HK-2 (cell line): ENCODE data around the gene PYDC1.
"Not testable (repeated sequence)": the region's sequence is repeated elsewhere in the genome, so short reads cannot be mapped to it uniquely, and the experiment has no call there.

Source experiments
- DNase-seq: peaks from one replicate; pipeline ENCODE4 v3.0.0-alpha.2; 2018; ENCODE audit not compliant: unreplicated experiment

Gene PYDC1

DNA sequence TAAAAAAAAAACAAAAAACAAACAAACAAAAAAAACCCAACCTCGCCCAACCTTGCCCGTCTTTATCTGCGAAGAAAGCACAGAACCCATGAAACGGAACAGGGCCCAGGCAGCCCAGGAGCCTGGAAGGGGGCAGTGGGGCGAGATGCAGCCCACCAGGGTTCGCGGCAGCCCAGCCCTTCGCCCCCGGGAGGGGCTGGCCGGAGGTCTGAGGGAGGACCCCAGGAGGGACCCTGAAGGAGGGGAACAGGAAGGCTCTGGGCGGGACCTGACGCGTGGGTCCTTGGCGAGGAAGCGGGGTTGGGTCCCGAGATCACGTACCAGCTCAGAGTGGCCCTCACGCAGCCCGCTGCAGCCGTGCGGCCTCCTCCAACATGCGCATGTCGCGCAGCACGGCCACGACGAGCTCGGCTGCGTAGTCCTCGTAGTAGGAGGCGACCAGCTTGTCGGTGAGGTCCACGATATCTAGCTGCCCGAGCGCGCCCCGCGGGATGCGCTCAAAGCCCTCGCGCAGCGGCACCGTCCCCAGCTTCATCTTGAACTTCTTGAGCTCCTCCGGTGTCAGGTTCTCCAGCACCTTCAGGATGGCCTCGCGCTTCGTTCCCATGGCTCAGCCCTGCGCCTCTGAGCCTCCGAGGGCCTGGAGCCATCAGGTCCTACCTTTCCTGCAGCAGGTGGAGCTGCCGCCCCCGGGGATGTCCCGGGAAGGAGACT, at the start of gene PYDC1:
TSS of gene PYDC1 (minus strand) at position 714 of the 714 bp plus-strand sequence. CDS start at position 607, 107 bp downstream.
- no peak for DNase-seq

- peak; percentile 89 for DNase-seq
These were observed 48.7 kb upstream of the PYDC1 start for GRCh38 chr16:31265329-31266245.

- DNase-seq = no peak
These were observed 45.1 kb upstream of the PYDC1 start for GRCh38 chr16:31262084-31262483.

GRCh38 chr16:31260136-31260931, 43.4 kb upstream of the PYDC1 start:
- no peak for DNase-seq

- no peak for DNase-seq
These were observed 41.4 kb upstream of the PYDC1 start for GRCh38 chr16:31258366-31258765.

DNA sequence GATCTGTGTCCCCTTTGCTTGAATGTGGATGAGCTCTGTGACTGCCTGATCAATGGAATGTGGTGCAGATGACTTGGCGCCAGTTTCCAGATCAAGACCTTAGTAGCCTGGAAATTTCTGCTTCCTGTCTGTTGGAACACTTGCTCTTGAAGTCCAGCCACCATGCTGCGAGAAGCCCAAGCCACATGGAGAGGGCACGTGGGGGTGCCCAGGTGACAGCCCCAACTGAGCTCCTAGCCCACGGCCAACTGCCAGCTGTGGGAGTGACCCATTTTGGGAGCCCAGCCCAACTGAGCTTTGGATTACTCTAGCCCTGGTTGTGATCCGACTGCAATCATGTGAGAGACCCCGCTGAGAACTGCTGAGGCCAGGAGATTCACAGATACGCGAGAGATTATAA, 39.5 kb upstream of the PYDC1 start:
- no peak for DNase-seq

- DNase-seq = no peak
These were observed 36.7 kb upstream of the PYDC1 start for GRCh38 chr16:31253642-31254045.

DNA sequence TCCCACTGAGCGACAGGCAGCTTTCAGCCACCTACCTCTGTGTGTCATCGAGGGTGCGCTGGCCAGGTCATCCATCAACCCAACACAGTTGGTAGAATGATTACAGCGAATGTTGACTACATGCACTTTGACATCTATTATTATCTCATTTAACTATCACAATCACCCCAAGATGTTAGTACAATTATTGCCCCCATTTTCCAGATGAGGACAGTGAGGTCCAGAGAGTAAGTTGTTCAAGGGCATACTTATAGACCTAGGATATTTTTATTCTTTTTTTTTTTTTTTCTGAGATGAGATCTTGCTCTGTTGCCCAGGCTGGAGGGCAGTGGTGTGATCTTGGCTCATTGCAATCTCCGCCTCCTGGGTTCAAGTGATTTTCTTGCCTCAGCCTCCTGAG, 34.5 kb upstream of the PYDC1 start:
- no peak for DNase-seq

- DNase-seq = no peak
These were observed 33.9 kb upstream of the PYDC1 start for GRCh38 chr16:31250782-31251384.

GRCh38 chr16:31248344-31248743, 31.4 kb upstream of the PYDC1 start:
- no peak for DNase-seq

GRCh38 chr16:31246296-31246695, 29.4 kb upstream of the PYDC1 start:
- no peak for DNase-seq

- not testable (repeated sequence) for DNase-seq
These were observed 28.7 kb upstream of the PYDC1 start for GRCh38 chr16:31245598-31245997.

GRCh38 chr16:31243734-31244670, 27.1 kb upstream of the PYDC1 start:
- no peak for DNase-seq

GRCh38 chr16:31242206-31242605, 25.3 kb upstream of the PYDC1 start:
- DNase-seq = no peak

DNA sequence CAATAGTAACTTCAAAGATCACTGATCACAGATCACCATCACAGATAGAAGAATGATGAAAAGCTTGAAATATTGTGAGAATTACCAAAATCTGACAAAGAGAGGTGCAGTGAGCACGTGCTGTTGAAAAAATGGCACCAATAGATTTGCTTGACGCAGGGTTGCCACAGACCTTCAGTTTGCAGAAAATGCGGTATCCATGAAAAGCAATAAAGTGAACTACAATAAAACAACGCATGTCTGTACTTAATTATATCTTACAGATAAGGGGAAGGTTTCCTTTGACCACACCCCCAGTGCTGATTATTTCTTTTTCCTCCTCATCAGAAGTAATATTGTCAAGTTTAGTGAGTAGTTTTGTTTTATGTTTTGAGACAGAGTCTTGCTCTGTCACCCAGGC, 21.1 kb upstream of the PYDC1 start:
- no peak for DNase-seq

DNA sequence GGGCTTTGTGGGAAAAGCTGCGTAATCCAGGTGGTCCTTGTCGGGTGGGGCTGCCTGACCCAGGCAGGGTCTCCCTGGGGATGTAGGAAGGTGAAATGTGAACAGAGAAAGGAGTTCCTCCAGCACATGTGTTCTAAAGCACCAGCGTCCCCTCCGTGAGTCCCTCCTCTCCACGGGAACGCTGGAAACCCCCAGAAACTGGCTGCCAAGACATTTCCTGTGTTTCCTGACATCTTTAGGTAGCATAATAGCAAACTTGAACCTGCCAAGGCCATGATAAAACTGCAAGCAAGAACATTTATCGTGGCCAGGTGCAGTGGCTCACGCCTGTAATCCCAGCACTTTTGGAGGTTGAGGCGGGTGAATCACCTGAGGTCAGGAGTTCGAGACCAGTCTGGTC, 12.6 kb upstream of the PYDC1 start:
- DNase-seq = no peak

- DNase-seq = no peak
These were observed 11.3 kb upstream of the PYDC1 start for GRCh38 chr16:31228206-31228605.

DNA sequence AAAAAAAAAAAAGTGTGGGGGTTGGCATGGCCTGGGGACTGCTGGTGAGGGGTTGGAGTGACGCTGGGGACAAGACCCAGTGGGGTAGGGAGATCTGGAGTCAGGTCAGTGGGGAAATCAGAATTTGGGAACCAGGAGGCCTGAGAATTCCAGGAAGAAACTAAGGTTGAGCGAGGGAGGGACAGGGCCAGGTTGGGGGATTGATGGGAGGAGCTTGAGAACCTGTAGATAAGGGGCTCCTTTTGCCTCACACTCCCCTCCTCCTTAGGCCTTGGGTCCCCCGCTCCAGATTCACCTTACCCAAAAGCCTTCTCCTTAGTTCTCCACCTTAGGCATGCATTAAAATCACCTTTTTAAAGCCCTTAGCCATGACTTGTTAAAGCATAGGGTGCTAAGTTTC, 8.3 kb upstream of the PYDC1 start:
- DNase-seq = no peak

DNA sequence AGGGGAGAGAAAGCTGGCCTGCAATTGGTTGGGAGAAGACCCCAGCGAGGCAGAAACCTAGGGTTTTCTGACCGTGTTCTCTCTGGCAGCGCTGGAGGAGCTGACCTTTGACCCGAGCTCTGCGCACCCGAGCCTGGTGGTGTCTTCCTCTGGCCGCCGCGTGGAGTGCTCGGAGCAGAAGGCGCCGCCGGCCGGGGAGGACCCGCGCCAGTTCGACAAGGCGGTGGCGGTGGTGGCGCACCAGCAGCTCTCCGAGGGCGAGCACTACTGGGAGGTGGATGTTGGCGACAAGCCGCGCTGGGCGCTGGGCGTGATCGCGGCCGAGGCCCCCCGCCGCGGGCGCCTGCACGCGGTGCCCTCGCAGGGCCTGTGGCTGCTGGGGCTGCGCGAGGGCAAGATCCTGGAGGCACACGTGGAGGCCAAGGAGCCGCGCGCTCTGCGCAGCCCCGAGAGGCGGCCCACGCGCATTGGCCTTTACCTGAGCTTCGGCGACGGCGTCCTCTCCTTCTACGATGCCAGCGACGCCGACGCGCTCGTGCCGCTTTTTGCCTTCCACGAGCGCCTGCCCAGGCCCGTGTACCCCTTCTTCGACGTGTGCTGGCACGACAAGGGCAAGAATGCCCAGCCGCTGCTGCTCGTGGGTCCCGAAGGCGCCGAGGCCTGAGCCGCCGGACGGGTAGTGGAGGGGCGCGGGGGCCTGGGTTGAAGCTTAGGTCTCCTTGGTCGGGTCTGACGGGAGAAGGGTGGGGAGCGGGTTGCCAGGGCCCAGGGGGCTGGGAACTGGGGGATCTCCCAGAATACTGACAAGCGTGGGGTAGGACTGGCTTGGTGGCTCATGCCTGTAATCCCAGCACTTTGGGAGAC, 7.4 kb upstream of the PYDC1 start:
- no peak for DNase-seq

- DNase-seq = no peak
These were observed 6.1 kb upstream of the PYDC1 start for GRCh38 chr16:31223044-31223443.
